GM03348 (cell line): Measurements from ENCODE around the gene ZFR.
"Not testable (repeated sequence)": the region's sequence is repeated elsewhere in the genome, so short reads cannot be mapped to it uniquely, and the experiment has no call there.

Experiments used
- DNase-seq: peaks from one replicate; pipeline ENCODE4 v3.0.0; 2012; ENCODE audit warnings: low spot score

Gene ZFR

DNA sequence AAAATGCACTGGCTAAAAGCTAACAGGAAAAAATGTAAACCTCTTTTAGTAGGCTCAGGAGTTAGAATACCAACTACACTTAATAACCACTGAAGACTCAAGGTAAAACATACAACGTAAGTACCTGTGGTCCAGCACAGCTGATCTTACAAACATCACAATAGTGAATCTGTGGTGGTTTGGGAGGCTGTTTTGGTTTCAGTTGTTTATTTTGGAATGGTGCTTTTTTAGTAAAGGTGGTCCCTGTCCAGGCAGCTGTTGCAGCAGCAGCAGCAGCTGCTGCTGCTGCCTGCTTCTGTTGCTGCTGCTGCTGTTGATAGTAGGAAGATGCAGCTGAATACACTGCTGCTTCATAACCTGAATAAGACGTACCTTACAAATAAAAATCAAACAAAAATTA lies 37.9 kb downstream of the ZFR start:
- DNase-seq: no peak

- no peak for DNase-seq
These were observed 39.0 kb downstream of the ZFR start for GRCh38 chr5:32405507-32405906.

DNA sequence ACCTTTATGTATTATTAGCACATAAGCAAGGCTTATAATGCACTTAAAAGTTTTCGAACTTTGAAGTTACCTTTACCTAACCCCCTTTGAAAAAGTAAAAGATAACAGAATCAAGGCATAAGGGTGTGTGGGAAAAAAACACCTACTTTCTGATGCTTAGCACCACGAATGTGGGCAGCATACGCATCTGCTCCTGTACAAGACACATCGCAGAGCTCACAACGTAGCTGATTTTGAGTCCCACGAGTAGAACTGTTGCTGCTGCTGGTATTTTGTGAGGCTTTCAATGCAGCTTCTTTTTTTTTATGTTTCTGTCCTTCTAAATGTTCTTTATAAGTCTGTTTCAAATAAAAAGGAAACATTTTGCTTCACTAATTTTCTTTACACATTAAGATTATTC lies 40.8 kb downstream of the ZFR start:
- no peak for DNase-seq

DNA sequence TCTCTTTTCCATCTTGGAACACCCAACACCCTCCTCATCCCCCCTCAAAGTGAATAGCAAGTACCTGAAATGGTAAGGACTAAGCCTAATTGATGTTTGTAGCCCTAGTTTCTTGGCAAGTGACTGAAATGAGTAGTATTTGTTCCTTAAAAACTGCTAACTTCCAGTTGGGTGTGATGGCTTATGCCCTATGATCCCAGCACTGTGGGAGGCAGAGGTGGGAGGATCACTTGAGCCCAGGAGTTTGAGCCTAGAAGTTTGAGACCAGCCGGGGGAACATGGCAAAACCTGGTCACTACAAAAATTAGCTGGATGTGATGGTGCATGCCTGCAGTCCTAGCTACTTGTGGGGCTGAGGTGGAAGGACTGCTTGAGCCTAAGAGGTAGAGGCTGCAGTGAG lies 44.1 kb downstream of the ZFR start:
- DNase-seq: no peak

- DNase-seq: not testable (repeated sequence)
These were observed 45.8 kb downstream of the ZFR start for GRCh38 chr5:32398754-32399153.

DNA sequence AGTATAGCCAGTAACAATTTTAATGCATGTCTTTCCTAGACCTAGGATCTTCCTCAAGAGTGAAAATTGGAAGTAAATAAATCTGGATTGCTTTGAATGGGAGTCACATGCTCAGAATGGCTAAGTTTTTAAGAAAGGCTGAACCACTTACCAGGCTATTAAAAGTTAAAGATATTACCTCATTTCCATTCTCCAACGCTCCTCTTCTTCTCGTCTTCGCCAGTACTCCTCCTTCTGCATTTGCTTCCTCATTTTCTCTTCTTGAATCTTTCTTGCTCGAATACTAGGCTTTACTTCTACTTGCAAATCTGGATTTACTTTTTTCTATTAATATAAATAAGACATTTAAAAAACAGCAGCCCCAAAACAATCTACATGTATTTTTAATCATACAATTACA lies 49.6 kb downstream of the ZFR start:
- no peak for DNase-seq

- DNase-seq: no peak
These were observed 52.5 kb downstream of the ZFR start for GRCh38 chr5:32392039-32392438.

DNA sequence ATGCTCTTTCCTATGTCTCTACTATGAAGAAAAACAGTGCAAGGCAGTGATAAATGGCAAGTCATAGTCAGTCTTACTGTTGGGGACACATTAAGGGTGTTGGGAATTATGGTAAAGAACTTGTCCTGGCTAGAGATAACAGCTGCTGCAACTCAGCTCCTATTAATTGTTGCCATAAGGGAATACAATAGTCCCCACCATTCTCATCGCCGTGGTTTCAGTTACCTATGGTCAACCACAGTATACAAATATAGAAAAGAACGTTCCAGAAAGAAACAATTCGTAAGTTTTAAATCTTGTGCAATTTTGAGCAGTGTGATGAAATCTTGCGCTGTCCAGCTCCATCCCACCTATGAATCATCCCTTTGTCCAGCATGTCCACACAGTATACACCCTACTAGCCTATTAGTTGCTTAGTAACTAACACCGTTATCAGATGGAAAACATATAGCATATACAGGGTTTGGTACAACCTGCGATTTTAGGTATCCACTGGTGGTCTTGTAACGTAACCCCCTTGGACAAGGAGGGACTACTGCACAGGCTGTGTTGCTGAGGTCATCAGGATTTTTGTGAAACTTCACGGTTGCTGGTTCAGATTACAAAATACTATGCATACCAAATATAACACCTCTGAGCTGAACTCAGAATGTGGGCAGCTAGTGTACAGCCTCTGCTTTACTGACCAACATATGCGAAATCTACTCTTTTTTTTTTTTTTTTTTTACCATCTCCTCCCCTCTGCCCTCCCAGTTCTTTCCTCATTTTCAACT lies 53.5 kb downstream of the ZFR start:
- DNase-seq: peak; percentile 30

DNA sequence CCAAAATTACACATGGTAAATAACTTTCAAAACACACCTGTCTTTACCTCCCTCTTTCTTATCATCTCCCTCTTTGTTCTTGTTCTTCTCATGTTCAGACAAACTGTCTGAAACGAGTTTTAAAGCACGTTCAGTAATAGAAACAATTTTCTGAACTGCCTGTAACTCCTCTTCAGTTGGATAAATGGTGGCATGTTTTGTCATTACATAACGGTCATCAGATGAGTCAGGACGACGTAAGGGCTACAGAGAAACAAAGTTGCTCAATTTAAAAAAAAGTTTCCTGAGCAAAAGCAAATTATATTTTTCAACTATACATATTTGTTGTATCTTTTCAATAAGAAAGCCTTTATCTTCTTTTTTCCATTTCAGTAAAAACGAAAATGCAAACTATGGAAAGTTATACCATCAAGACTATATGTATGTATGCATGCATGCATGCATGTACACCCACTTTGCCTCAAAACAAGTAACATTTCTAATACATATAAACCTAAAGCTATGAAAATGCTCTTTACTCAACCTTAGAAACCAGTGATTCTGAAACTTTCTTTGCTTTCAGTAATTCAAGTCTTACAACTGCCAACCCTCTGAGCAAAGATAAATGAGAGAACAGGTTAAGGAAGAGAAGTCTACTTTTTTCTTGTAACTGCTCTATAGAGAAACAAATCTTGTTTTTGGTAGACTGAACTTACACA lies 56.0 kb downstream of the ZFR start:
- DNase-seq: peak; percentile 29

GRCh38 chr5:32387841-32388240 lies 56.7 kb downstream of the ZFR start:
- no peak for DNase-seq

DNA sequence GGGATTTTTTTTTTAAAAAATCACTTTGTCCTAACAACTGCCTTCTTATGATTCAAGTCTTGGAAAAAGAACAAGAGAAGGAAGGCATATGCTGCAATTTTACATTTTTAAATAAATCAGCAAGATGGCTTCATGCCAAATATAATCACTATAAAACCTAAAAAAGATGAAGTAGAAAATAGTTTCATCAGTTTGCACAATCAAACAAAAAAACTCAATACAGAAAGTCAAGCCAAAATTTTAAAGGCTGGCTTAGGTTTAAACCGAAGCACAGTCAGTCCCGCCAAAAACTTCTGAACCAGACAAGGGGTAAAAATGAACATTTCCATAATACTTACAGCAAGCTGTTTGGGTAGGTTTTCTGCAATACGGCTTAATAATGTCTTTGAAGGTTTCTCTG lies 57.3 kb downstream of the ZFR start:
- DNase-seq: no peak

- DNase-seq: no peak
These were observed 59.9 kb downstream of the ZFR start for GRCh38 chr5:32384621-32385020.

GRCh38 chr5:32383586-32383985 lies 61.0 kb downstream of the ZFR start:
- no peak for DNase-seq

DNA sequence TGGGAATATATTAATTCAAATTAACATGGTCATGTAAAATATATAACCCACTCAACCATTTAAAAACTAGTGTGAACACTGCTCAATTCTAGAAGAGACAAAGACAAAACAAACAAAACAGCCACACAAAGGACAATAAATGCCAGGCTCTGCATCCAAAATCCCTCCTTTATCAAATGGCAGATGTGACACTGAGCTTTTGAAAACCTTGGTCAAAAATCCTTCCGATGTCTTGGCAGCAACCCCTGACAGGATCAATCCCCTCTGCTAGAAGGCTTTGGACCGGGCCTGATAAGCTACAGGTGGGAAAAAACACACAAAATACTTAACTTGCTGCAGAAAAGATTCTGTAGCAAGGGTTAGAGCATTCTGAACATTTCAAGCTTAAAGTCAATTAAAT lies 61.5 kb downstream of the ZFR start:
- DNase-seq: no peak

DNA sequence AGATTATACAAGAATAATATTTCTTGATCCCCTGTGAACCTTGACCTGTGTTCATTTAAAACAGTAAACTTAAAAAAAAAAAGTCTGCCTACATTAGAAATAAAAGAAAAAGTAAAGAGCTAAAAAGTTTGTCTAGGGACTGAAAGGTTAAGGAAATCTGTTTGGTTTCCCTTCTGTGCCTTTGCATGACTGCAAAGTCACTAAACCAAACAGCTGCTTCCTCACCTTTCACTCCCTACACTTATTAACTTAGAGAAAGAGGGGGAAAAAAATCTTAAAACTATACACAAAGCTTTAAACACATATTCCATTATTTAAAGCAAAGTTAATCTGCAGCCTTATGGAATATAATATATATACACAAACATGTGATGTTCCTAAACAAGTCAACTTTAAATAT lies 65.1 kb downstream of the ZFR start:
- DNase-seq: no peak

GRCh38 chr5:32378966-32379365 lies 65.6 kb downstream of the ZFR start:
- no peak for DNase-seq

DNA sequence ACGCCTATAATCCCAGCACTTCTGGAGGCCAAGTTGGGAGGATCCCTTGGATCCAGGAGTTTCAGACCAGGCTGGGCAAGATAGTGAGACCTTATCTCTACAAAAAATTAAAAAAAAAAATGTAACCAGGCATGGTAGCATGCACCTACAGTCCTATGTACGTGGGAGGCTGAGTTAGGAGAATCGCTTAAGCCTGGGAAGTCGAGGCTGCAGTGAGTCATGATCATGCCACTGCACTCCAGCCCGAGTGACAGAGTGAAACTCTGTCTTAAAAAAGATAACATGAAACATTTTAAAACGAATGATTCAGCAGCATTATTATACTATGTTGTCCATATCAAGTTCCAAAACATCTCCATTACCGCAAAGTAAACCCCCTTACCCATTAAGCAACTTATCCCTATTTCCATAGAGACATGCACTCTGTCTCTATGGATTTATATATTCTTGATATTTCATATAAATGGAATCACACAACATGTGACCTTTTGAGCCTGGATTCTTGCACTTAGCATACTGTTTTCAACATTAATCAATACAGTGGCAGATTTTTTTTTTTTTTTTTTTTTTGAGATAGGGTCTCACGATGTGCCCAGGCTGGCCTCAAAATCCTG lies 74.9 kb downstream of the ZFR start:
- DNase-seq: no peak

- no peak for DNase-seq
These were observed 75.5 kb downstream of the ZFR start for GRCh38 chr5:32369032-32369431.

DNA sequence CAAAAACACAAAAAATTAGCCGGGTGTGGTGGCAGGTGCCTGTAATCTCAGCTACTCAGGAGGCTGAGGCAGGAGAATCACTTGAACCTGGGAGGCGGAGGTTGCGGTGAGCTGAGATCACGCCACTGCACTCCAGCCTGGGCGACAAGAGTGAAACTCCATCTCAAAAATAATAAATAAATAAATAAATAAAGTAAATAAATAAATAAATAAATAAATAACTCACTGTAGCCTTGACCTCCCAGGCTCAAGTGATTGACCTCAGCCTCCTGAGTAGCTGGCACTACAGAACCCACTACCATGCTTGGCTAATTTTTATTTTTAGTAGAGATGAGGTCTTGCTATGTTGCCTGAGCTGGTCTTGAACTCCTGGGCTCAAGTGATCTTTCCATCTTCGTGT lies 77.3 kb downstream of the ZFR start:
- DNase-seq: not testable (repeated sequence)

DNA sequence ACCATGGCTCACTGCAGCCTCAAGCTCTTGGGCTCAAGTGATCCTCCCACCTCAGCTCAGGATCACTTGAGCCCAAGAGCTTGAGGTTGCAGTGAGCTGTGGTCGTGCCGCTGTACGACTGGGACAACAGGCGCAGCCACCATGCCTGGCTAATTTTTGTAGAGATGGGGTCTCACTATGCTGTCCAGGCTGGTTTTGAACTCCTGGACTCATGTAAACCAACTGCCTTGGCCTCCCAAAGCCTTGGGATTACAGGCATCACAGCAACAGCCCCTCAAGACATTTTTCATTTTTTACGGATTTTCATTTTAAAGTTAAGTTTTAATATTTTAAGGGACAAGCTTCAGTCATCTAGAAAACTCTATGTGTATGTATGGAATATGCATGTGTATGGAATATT lies 78.9 kb downstream of the ZFR start:
- DNase-seq: no peak

DNA sequence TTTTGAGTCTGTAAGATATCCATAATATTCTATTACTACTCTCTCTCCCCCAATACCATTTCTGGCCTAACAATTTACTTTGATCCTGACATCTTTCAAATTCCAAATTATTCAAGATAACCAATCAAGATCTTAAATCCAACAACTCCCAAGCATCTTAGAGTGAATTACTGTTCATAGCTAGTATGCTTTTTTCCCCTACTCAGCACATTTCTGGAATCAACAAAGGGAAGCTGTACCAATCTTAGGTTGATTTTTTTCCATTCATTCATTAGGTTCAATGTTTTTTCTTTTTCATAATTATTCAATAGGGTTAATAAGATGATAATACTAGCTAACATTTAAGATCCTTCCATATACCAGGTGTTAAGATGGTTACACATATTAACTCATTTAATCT lies 81.5 kb downstream of the ZFR start:
- DNase-seq: no peak

DNA sequence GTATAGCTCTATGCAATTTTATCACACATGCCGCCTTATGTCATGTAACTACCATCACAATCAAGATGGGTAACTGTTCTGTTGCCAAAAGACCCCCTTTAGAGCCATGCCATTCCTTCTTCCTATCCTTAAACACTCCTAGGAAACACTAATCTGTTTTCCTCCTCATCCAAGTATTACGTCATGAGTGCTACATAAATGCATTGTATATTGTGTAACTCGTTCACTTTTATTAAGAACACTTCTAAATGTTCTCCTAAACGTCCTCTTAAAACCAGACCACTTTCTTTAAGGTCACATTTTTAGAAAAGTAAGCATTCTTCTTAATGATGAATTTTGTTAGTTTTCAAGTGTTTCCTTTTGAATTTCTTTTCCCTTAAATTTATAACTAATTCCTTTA lies 82.0 kb downstream of the ZFR start:
- no peak for DNase-seq

GRCh38 chr5:32360906-32361305 lies 83.6 kb downstream of the ZFR start:
- DNase-seq: no peak
